Measurements from ENCODE around the gene ABCA8.

- no peak for TF ChIP-seq CTCF (IDR thresholded peaks at IDR 0.05; ENCODE audit: control extremely low read depth in 1 of 3, insufficient read depth in 1 of 3, low read depth in 1 of 3, low read length in 3 of 3)
- no peak for TF ChIP-seq YY1 (IDR thresholded peaks at IDR 0.05; ENCODE audit: low read depth, low read length)
- TF ChIP-seq KDM5A (IDR thresholded peaks at IDR 0.05; ENCODE audit: low read length), result no peak
- no peak for TF ChIP-seq SP2 (IDR thresholded peaks at IDR 0.05; ENCODE audit: low read length)
- TF ChIP-seq TAF1 (IDR thresholded peaks at IDR 0.05; ENCODE audit: low read depth, low read length), result no peak
- TF ChIP-seq CEBPB (IDR thresholded peaks at IDR 0.05; ENCODE audit: low read depth, low read length), result no peak
- TF ChIP-seq NRF1 (IDR thresholded peaks at IDR 0.05; ENCODE audit: low read depth, low read length), result no peak
- no peak for TF ChIP-seq ZNF274 (IDR thresholded peaks at IDR 0.05; ENCODE audit: borderline replicate concordance, extremely low read depth, low read length)
- no peak for TF ChIP-seq CHD2 (IDR thresholded peaks at IDR 0.05; ENCODE audit: low read length)
- TF ChIP-seq POLR2A (IDR thresholded peaks at IDR 0.05; ENCODE audit: control extremely low read depth in 1 of 2, low read depth in 2 of 2, low read length in 2 of 2), result no peak
- no peak for TF ChIP-seq BRCA1 (IDR thresholded peaks at IDR 0.05; ENCODE audit: low read depth, low read length)
Measured at GRCh38 chr17:68861602-68862001, 93.6 kb downstream of the ABCA8 start.
